CD14-positive monocyte (primary cell): ENCODE results near the gene CFAP299. TPM values are rescaled to one million over a fixed set of nuclear protein-coding genes. Genes with fewer than 3 reads are reported as not detected.

Experiments used
- DNase-seq, 3 donors: peaks; one replicate each; pipeline ENCODE4 v3.0.0-alpha.2; 2011 to 2022
- H2AFZ ChIP-seq: 2 replicates; pipeline ENCODE4 v1.6.0; 2012; ENCODE audit warnings: mild to moderate bottlenecking, low read depth, low read length, inconsistent platforms; ENCODE audit not compliant: insufficient read depth, poor library complexity, severe bottlenecking
- H3K27ac ChIP-seq, 2 donors: 1 replicate in 1 of 2; 2 replicates in 1 of 2; pipeline ENCODE4 v1.5.1; 2012 to 2013; ENCODE audit warnings: low read length in 2 of 2, control low read depth in 1 of 2, inconsistent platforms in 1 of 2, low read depth in 1 of 2, mild to moderate bottlenecking in 1 of 2
- H3K27me3 ChIP-seq, 2 donors: one replicate each; pipeline versions ENCODE4 v1.6.0 to v1.6.1; 2011 to 2013; ENCODE audit warnings: low read length in 2 of 2; ENCODE audit not compliant: control insufficient read depth in 2 of 2, insufficient read depth in 2 of 2
- H3K36me3 ChIP-seq, 2 donors: replicated peaks in 1 of 2; 1 replicate in 1 of 2; 2 replicates in 1 of 2; pipeline versions ENCODE4 v1.5.1 to v1.6.1; 2012 to 2013; ENCODE audit warnings: low read length in 2 of 2, control low read depth in 1 of 2, inconsistent platforms in 1 of 2, mild to moderate bottlenecking in 1 of 2; ENCODE audit not compliant: insufficient read depth in 2 of 2, control insufficient read depth in 1 of 2
- H3K4me1 ChIP-seq, 2 donors: 1 replicate in 1 of 2; 2 replicates in 1 of 2; pipeline versions ENCODE4 v1.5.1 to v1.6.1; 2012 to 2013; ENCODE audit warnings: low read length in 2 of 2, control low read depth in 1 of 2, inconsistent platforms in 1 of 2, mild to moderate bottlenecking in 1 of 2, moderate library complexity in 1 of 2; ENCODE audit not compliant: insufficient read depth in 2 of 2, control insufficient read depth in 1 of 2
- H3K4me2 ChIP-seq: replicated peaks from 2 replicates; pipeline ENCODE3; 2012; ENCODE audit warnings: low read length, moderate library complexity, mild to moderate bottlenecking; ENCODE audit not compliant: poor library complexity, severe bottlenecking; ENCODE audit errors: extremely low read depth
- H3K4me3 ChIP-seq, 3 experiments: fragments of 200-600 bp in 1 of 3; sonication (generic) in 1 of 3; replicated peaks in 1 of 3; 1 replicate in 2 of 3; 2 replicates in 1 of 3; pipeline ENCODE4 v1.5.1; 2011 to 2013; ENCODE audit warnings: low read length in 3 of 3, mild to moderate bottlenecking in 3 of 3, control low read depth in 2 of 3, low read depth in 2 of 3, inconsistent platforms in 1 of 3, moderate library complexity in 1 of 3
- H3K79me2 ChIP-seq: 2 replicates; pipeline ENCODE4 v1.6.0; 2012; ENCODE audit warnings: mild to moderate bottlenecking, control low read depth, inconsistent platforms, low read length, moderate library complexity; ENCODE audit not compliant: insufficient read depth
- H3K9ac ChIP-seq: 2 replicates; pipeline ENCODE4 v1.6.0; 2017; ENCODE audit warnings: low read length, mild to moderate bottlenecking; ENCODE audit not compliant: insufficient read depth, poor library complexity, severe bottlenecking
- H3K9me3 ChIP-seq, 2 donors: replicated peaks in 1 of 2; 1 replicate in 1 of 2; 2 replicates in 1 of 2; pipeline versions ENCODE4 v1.5.1 to v1.6.1; 2012 to 2013; ENCODE audit warnings: low read length in 2 of 2, control low read depth in 1 of 2; ENCODE audit not compliant: control insufficient read depth in 1 of 2, insufficient read depth in 1 of 2
- H4K20me1 ChIP-seq: 2 replicates; pipeline ENCODE4 v1.6.0; 2012; ENCODE audit warnings: mild to moderate bottlenecking, low read length, control low read depth, moderate library complexity; ENCODE audit not compliant: insufficient read depth
- H3K27ac Mint-ChIP-seq, 7 donors: one replicate each; pipeline ENCODE4 v1.8.0; 2020; ENCODE audit warnings: mild to moderate bottlenecking in 7 of 7, mixed read lengths in 7 of 7, moderate library complexity in 6 of 7, inconsistent platforms in 2 of 7
- H3K27me3 Mint-ChIP-seq, 3 donors: one replicate each; pipeline ENCODE4 v1.8.0; 2021 to 2022; ENCODE audit warnings: low read depth in 3 of 3, mild to moderate bottlenecking in 3 of 3, mixed read lengths in 3 of 3, moderate library complexity in 3 of 3, inconsistent platforms in 1 of 3
- H3K36me3 Mint-ChIP-seq, 2 donors: one replicate each; pipeline ENCODE4 v1.8.0; 2020; ENCODE audit warnings: mixed read lengths in 2 of 2, inconsistent platforms in 1 of 2, mild to moderate bottlenecking in 1 of 2
- H3K4me1 Mint-ChIP-seq: one replicate; pipeline ENCODE4 v1.8.0; 2020; ENCODE audit warnings: mild to moderate bottlenecking, mixed read lengths
- H3K4me3 Mint-ChIP-seq, 2 donors: one replicate each; pipeline ENCODE4 v1.8.0; 2020; ENCODE audit warnings: mild to moderate bottlenecking in 2 of 2, mixed read lengths in 2 of 2, moderate library complexity in 1 of 2
- H3K9me3 Mint-ChIP-seq, 7 donors: one replicate each; pipeline ENCODE4 v1.8.0; 2020 to 2022; ENCODE audit warnings: mixed read lengths in 7 of 7, mild to moderate bottlenecking in 6 of 7, moderate library complexity in 6 of 7, inconsistent platforms in 2 of 7
- CTCF ChIP-seq: fragments of 200-600 bp; IDR thresholded peaks from one replicate; pipeline ENCODE4 v1.8.0; 2022; ENCODE audit warnings: antibody characterized with exemption, mild to moderate bottlenecking
- WGBS: methylation state at CpG from one replicate; pipeline ENCODE4 v1.1.5; 2013; ENCODE audit warnings: missing lambda C conversion rate; ENCODE audit not compliant: insufficient coverage; 5-methylcytosine and 5-hydroxymethylcytosine counted together
- intact Hi-C, 2 donors: fragments of 100-400 bp; cut with micrococcal nuclease; formaldehyde crosslinking; loops; one replicate each; pipeline versions ENCODE4 v1.15.0 to v1.15.1; 2023
- polyA plus RNA-seq, 3 donors: library from polyadenylated mRNA; depleted of rRNA in 1 of 3; unstranded in 2 of 3; stranded (reverse) in 1 of 3; fragments of 300-500 nt in 2 of 3; fragments of >200 nt in 1 of 3; fragmentation: Illumina TruSeq in 2 of 3; gene quantifications; 1 replicate in 2 of 3; 2 replicates in 1 of 3; pipeline ENCODE4 v1.2.3, GENCODE V29; 2012 to 2021

CFAP299 gene
- polyA plus RNA-seq, 3 donors, result not detected

DNA sequence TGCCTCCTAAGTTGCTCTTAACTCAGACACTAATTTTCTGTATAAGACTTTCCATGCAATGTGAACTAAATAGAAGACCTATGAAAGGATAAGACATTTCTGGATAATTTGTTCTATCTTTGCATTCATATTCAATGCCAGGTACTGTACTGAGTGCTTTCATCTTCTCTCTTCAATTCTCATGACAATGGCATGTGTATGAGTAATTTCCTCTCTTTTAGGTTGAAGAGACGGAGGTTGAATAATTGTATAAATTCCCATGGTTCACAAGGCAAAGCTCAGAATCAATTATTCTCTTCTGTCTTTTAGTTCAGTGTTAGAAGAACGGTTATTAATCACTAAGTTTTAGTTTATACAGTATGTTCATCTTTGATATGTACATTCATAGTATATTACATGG lies 29.3 kb upstream of the CFAP299 start:
- intact Hi-C loops, result no loop called here
- TF ChIP-seq CTCF, result no peak
- no peak overlapping the region for H3K4me2 ChIP-seq
- H3K27ac ChIP-seq, result no peak overlapping the region
- Mint-ChIP-seq H3K27me3 (peaks cover 3 to 25% (median 13%) of the 10 kb centered on the region in 3 donors), H3K36me3 (no peaks in the 10 kb centered on the region), H3K9me3 (peaks cover 0 to 8% (median 4%) of the 10 kb centered on the region in 7 donors), H3K4me3 (no peak overlapping the region), H3K27ac (no peak overlapping the region), H3K4me1 (peaks cover 4% of the 10 kb centered on the region)
- no peak overlapping the region for H3K9ac ChIP-seq
- DNase-seq, result no peak
- peaks cover 0 to 4% of the 10 kb centered on the region in 2 donors for H3K4me1 ChIP-seq
- H3K36me3 ChIP-seq, result no peaks in the 10 kb centered on the region
- no CpG with 5 or more reads among the region's 2 CpGs for WGBS
- H4K20me1 ChIP-seq, result no peaks in the 10 kb centered on the region
- H2AFZ ChIP-seq, result no peak overlapping the region
- peaks cover 2 to 6% of the 10 kb centered on the region in 2 donors for H3K27me3 ChIP-seq
- H3K9me3 ChIP-seq, result peaks cover 0 to 9% of the 10 kb centered on the region in 2 donors
- no peaks in the 10 kb centered on the region for H3K79me2 ChIP-seq
- H3K4me3 ChIP-seq, result no peak overlapping the region

DNA sequence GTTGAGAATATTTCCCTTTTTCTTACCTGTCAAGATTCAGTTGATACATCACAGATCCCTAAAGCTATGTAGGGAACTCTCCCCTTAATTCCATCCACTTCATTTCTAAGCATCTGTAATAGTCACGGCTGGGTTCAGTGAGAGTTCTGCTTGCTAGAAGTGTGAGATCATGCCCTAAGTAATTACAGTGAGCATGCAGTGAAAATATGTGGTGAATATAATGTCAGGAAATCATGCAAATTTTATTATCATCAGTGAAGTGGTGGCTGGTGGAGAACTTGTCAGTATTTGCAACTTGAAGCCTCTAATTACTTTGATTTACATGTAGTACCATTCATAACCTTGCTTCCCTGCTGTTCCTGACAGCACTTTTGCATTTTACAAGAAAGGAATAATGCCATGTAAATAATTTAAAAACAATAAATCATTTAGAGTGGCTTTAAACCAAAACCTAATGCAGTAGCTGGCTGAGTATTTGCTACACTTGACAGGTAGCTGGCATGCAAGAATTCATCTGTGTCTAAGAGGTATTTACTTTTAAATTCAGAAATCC lies 28.3 kb upstream of the CFAP299 start:
- WGBS, result no CpG with 5 or more reads among the region's 1 CpG
- no peak for DNase-seq

More for the DNA sequence above, 28.3 kb upstream of the CFAP299 start:
- Histone ChIP-seq H3K4me3 (no peak overlapping the region), H3K4me1 (peaks cover 0 to 6% of the 10 kb centered on the region in 2 donors), H3K27ac (no peak overlapping the region), H3K36me3 (no peaks in the 10 kb centered on the region), H3K79me2 (no peaks in the 10 kb centered on the region), H3K9ac (no peak overlapping the region), H3K4me2 (no peak overlapping the region), H4K20me1 (no peaks in the 10 kb centered on the region), H2AFZ (no peak overlapping the region), H3K9me3 (peaks cover 0 to 6% of the 10 kb centered on the region in 2 donors), H3K27me3 (peaks cover 2 to 6% of the 10 kb centered on the region in 2 donors)
- intact Hi-C loops, result no loop called here
- H3K4me3 Mint-ChIP-seq, result no peak overlapping the region
- peaks cover 6% of the 10 kb centered on the region for H3K4me1 Mint-ChIP-seq
- H3K27ac Mint-ChIP-seq, result no peak overlapping the region
- H3K27me3 Mint-ChIP-seq, result peaks cover 3 to 25% (median 11%) of the 10 kb centered on the region in 3 donors
- TF ChIP-seq CTCF, result no peak
- no peaks in the 10 kb centered on the region for H3K36me3 Mint-ChIP-seq
- peaks cover 0 to 7% (median 2%) of the 10 kb centered on the region in 7 donors for H3K9me3 Mint-ChIP-seq
